Naive thymus-derived CD4-positive, alpha-beta T cell (primary cell): ENCODE measurements around the gene SASS6. TPM values are rescaled to one million over a fixed set of nuclear protein-coding genes. Genes with fewer than 3 reads are reported as not detected.

Experiments used
- ATAC-seq: fragments of 150-1000 bp; cut with Tn5 transposase; 2 replicates; pipeline ENCODE4 v1.10.0; 2021; ENCODE audit warnings: mild to moderate bottlenecking, moderate library complexity
- CTCF ChIA-PET: fragments of 350-600 bp; sonication (Branson Sonifier 250); formaldehyde crosslinking; loops from one replicate; lab custom pipeline; 2021; ENCODE audit warnings: antibody characterized with exemption; lab: Charles Lee
- POLR2A ChIA-PET: fragments of 350-600 bp; sonication (Branson Sonifier 250); formaldehyde crosslinking; loops from one replicate; lab custom pipeline; 2021; ENCODE audit warnings: antibody characterized with exemption, inconsistent platforms; lab: Charles Lee
- DNase-seq, 9 donors: peaks; one replicate each; pipeline versions ENCODE4 v3.0.0 to v3.0.0-alpha.2; 2020 to 2022; ENCODE audit warnings: mixed read lengths in 1 of 9
- H3K27ac ChIP-seq: one replicate; pipeline ENCODE4 v1.7.0; 2013; ENCODE audit warnings: mild to moderate bottlenecking, low read depth, low read length, moderate library complexity
- H3K27me3 ChIP-seq, 2 donors: one replicate each; pipeline ENCODE4 v1.7.0; 2013; ENCODE audit warnings: low read length in 2 of 2, mild to moderate bottlenecking in 2 of 2, moderate library complexity in 2 of 2; ENCODE audit not compliant: control insufficient read depth in 2 of 2, insufficient read depth in 2 of 2
- H3K36me3 ChIP-seq, 3 experiments: 1 replicate in 2 of 3; 2 replicates in 1 of 3; pipeline ENCODE4 v1.7.0; 2013; ENCODE audit warnings: low read length in 3 of 3, mild to moderate bottlenecking in 3 of 3, moderate library complexity in 1 of 3; ENCODE audit not compliant: insufficient read depth in 3 of 3, control insufficient read depth in 2 of 3
- H3K4me1 ChIP-seq, 2 donors: one replicate each; pipeline ENCODE4 v1.7.0; 2013; ENCODE audit warnings: low read length in 2 of 2, mild to moderate bottlenecking in 2 of 2, moderate library complexity in 1 of 2; ENCODE audit not compliant: control insufficient read depth in 2 of 2, insufficient read depth in 2 of 2
- H3K4me3 ChIP-seq: 2 replicates; pipeline ENCODE4 v1.7.0; 2013; ENCODE audit warnings: mild to moderate bottlenecking, low read length
- H3K9me3 ChIP-seq, 3 experiments: 1 replicate in 2 of 3; 2 replicates in 1 of 3; pipeline ENCODE4 v1.7.0; 2013; ENCODE audit warnings: low read length in 3 of 3; ENCODE audit not compliant: control insufficient read depth in 2 of 3
- H3K27ac Mint-ChIP-seq, 9 donors: one replicate each; pipeline ENCODE4 v1.8.0; 2020 to 2022; ENCODE audit warnings: mixed read lengths in 9 of 9, mild to moderate bottlenecking in 8 of 9, moderate library complexity in 5 of 9, inconsistent platforms in 2 of 9
- H3K27me3 Mint-ChIP-seq, 5 donors: one replicate each; pipeline ENCODE4 v1.8.0; 2021 to 2022; ENCODE audit warnings: mixed read lengths in 5 of 5, mild to moderate bottlenecking in 1 of 5
- H3K36me3 Mint-ChIP-seq, 5 donors: one replicate each; pipeline ENCODE4 v1.8.0; 2020 to 2022; ENCODE audit warnings: mixed read lengths in 5 of 5, mild to moderate bottlenecking in 3 of 5, inconsistent platforms in 1 of 5
- H3K4me1 Mint-ChIP-seq, 7 donors: one replicate each; pipeline ENCODE4 v1.8.0; 2020 to 2022; ENCODE audit warnings: mixed read lengths in 7 of 7, mild to moderate bottlenecking in 3 of 7, inconsistent platforms in 1 of 7
- H3K4me3 Mint-ChIP-seq, 10 donors: one replicate each; pipeline ENCODE4 v1.8.0; 2020 to 2022; ENCODE audit warnings: mild to moderate bottlenecking in 10 of 10, mixed read lengths in 10 of 10, moderate library complexity in 6 of 10, inconsistent platforms in 2 of 10
- H3K9me3 Mint-ChIP-seq, 11 donors: one replicate each; pipeline ENCODE4 v1.8.0; 2020 to 2022; ENCODE audit warnings: mixed read lengths in 11 of 11, mild to moderate bottlenecking in 4 of 11, inconsistent platforms in 1 of 11, moderate library complexity in 1 of 11
- intact Hi-C, 2 donors: fragments of 100-400 bp; cut with micrococcal nuclease; formaldehyde crosslinking; loops; one replicate each; pipeline ENCODE4 v1.15.1; 2023
- polyA plus RNA-seq, 2 donors: library from polyadenylated mRNA; unstranded; fragments of 300-500 nt; fragmentation: Illumina TruSeq; gene quantifications; one replicate each; pipeline ENCODE4 v1.2.3, GENCODE V29; 2021
- total RNA-seq, 6 experiments: library from RNA in 5 of 6; stranded (reverse) in 5 of 6; gene quantifications; 1 replicate in 5 of 6; 2 replicates in 1 of 6; pipeline ENCODE4 v1.2.3 and lab custom pipeline; 2021 to 2026

Gene SASS6
- total and polyA plus RNA-seq, 7 experiments from 2014 or later, result 1.5 to 11.6 (median 3.0) TPM

DNA sequence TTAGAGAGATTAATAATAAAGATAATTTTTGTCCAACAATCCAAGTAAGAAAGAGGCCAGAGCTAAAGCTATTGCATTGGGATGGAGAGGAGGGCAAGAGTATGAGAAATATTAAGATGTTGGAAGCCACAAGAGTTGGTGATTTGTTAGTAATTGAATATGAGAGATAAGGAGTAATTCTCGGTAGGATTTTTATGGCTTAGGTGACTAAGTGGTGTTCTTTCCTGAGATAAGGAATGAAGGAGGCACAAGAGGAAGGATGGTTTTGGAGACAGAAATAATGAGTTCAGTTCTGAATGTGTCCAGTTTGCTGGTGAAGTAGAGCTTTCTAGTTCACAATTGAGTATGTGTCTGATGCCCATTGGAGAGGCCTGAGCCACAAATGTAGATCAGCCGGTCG, 9.6 kb upstream of the SASS6 start:
- no peaks in the 10 kb centered on the region for H3K9me3 Mint-ChIP-seq
- no peak overlapping the region for H3K27ac ChIP-seq
- CTCF ChIA-PET, result interaction anchor here (0.5 kb wide), 1 partner anchor 170 kb away, joined by 4 read pairs; no protein-coding TSS in a partner anchor
- H3K4me3 Mint-ChIP-seq, result no peak overlapping the region
- intact Hi-C loops, result no loop called here
- peaks cover 29 to 76% (median 43%) of the 10 kb centered on the region in 3 experiments for H3K36me3 ChIP-seq
- H3K27me3 Mint-ChIP-seq, result no peaks in the 10 kb centered on the region
- peaks cover 13 to 59% (median 36%) of the 10 kb centered on the region in 5 donors for H3K36me3 Mint-ChIP-seq
- no peaks in the 10 kb centered on the region for H3K9me3 ChIP-seq
- ATAC-seq (no peak), DNase-seq (no peak)
- peaks cover 0 to 16% (median 12%) of the 10 kb centered on the region in 7 donors for H3K4me1 Mint-ChIP-seq
- H3K4me3 ChIP-seq, result no peak overlapping the region
- H3K27ac Mint-ChIP-seq, result peak overlapping the region in 2 of 9 donors; percentile 34 to 56
- no peaks in the 10 kb centered on the region for H3K4me1 ChIP-seq
- POLR2A ChIA-PET, result no interaction called here
- no peaks in the 10 kb centered on the region for H3K27me3 ChIP-seq

DNA sequence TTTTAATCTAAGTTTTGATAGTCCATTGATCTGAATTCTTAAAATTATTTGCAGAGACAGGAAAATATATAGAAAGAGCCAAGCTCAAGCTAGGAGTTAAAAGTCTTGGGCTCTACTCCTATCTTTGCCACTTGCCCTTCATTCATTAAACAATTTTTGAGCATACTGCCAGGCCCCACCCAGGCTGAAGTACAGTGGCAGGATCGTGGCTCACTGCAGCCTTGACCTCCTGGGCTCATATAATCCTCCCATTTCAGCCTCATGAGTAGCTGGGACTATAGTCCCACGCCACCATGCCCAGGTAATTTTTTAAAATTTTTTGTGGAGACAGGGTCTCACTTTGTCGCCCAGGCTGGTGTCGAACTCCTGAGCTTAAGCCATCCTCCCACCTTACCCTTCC, 8.5 kb upstream of the SASS6 start:
- ATAC-seq (no peak), DNase-seq (no peak)
- POLR2A ChIA-PET, result no interaction called here
- Histone ChIP-seq H3K27ac (no peak overlapping the region), H3K36me3 (peaks cover 29 to 73% (median 48%) of the 10 kb centered on the region in 3 experiments), H3K4me3 (no peak overlapping the region), H3K9me3 (no peaks in the 10 kb centered on the region), H3K4me1 (no peaks in the 10 kb centered on the region), H3K27me3 (no peaks in the 10 kb centered on the region)
- peaks cover 0 to 17% (median 12%) of the 10 kb centered on the region in 7 donors for H3K4me1 Mint-ChIP-seq
- CTCF ChIA-PET, result no interaction called here
- H3K9me3 Mint-ChIP-seq, result no peaks in the 10 kb centered on the region
- peak overlapping the region in 2 of 9 donors; percentile 10 to 24 for H3K27ac Mint-ChIP-seq
- intact Hi-C loops, result no loop called here
- H3K36me3 Mint-ChIP-seq, result peaks cover 13 to 56% (median 36%) of the 10 kb centered on the region in 5 donors
- H3K4me3 Mint-ChIP-seq, result no peak overlapping the region
- no peaks in the 10 kb centered on the region for H3K27me3 Mint-ChIP-seq

DNA sequence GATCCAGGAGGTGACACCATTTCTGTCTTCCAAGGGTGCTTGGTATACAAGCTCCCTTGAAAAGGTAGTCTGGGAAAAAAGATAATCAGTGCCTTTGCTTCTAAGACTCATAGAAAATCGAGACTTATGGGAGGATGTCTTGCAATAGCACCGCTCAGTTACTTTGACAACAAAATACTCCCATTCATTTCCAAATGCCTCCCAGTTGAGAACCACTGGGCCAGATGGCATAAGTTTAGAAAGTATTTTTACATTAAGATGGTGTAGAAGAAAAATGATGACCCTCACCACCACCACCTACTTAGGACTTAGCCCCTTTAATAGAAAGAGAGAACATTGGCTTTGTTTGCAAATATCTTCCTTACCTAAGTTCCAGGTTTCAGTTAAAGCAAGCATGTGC, 4.9 kb upstream of the SASS6 start:
- Histone ChIP-seq H3K4me1 (peaks cover 0 to 5% of the 10 kb centered on the region in 2 donors), H3K27me3 (no peaks in the 10 kb centered on the region), H3K36me3 (peaks cover 15 to 47% (median 44%) of the 10 kb centered on the region in 3 experiments), H3K4me3 (no peak overlapping the region), H3K9me3 (no peaks in the 10 kb centered on the region), H3K27ac (no peak overlapping the region)
- Mint-ChIP-seq H3K9me3 (peaks cover 0 to 5% (median 0%) of the 10 kb centered on the region in 11 donors), H3K4me3 (no peak overlapping the region), H3K27me3 (no peaks in the 10 kb centered on the region), H3K27ac (no peak overlapping the region), H3K4me1 (peaks cover 7 to 48% (median 39%) of the 10 kb centered on the region in 7 donors), H3K36me3 (peaks cover 12 to 32% (median 22%) of the 10 kb centered on the region in 5 donors)
- intact Hi-C loops, result loop anchor here (10.0 kb wide), 3 partner anchors 333 to 727 kb away; partner anchors contain the start of gene GPR88 (in 1 of the 2)
- no peak for ATAC-seq
- POLR2A ChIA-PET, result interaction anchor here (1.3 kb wide), 1 partner anchor 100 kb away, joined by 3 read pairs; a partner anchor contains a TSS
- no peak for DNase-seq
- CTCF ChIA-PET, result no interaction called here

DNA sequence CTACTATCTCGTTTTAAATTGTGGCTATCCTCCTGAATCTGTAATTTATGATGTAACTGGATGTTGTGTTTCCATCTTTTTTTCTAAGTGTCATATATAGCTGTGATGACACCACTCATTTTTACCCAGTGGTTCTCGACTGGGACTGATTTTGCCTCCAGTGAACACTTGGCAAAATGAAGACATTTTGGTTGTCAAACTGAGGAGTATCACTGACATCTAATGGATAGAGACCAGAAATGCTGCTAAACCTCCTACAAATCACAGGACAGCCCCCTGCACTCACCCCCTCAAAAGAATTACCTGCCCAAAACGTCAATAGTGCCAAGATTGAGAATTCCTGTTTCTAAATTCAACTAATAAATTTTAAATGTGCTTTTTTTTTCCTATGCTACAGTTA, 2.1 kb upstream of the SASS6 start:
- Histone ChIP-seq H3K27ac (no peak overlapping the region), H3K4me1 (peaks cover 9 to 15% of the 10 kb centered on the region in 2 donors), H3K36me3 (peaks cover 5 to 23% (median 21%) of the 10 kb centered on the region in 3 experiments), H3K4me3 (no peak overlapping the region), H3K27me3 (no peaks in the 10 kb centered on the region), H3K9me3 (no peaks in the 10 kb centered on the region)
- ChIA-PET POLR2A (interaction anchor here (0.5 kb wide), 1 partner anchor 11 kb away, joined by 3 read pairs; no protein-coding TSS in a partner anchor), CTCF (interaction anchor here (0.6 kb wide), 2 partner anchors 270 to 1385 kb away, joined by 3 to 4 read pairs; no protein-coding TSS in a partner anchor)
- peaks cover 0 to 5% (median 0%) of the 10 kb centered on the region in 11 donors for H3K9me3 Mint-ChIP-seq
- H3K4me1 Mint-ChIP-seq, result peaks cover 7 to 53% (median 38%) of the 10 kb centered on the region in 7 donors
- H3K27ac Mint-ChIP-seq, result peak overlapping the region in 2 of 9 donors; percentile 19 to 37
- H3K4me3 Mint-ChIP-seq, result peak overlapping the region in 8 of 10 donors; percentile 9 to 97 (median 54)
- intact Hi-C loops, result loop anchor here (5.0 to 10.0 kb wide), 5 partner anchors 267 to 730 kb away; partner anchors contain the start of gene GPR88 (in 1 of the 2)
- ATAC-seq, result no peak
- no peak for DNase-seq
- H3K36me3 Mint-ChIP-seq, result peaks cover 0 to 17% (median 13%) of the 10 kb centered on the region in 5 donors
- H3K27me3 Mint-ChIP-seq, result no peaks in the 10 kb centered on the region

DNA sequence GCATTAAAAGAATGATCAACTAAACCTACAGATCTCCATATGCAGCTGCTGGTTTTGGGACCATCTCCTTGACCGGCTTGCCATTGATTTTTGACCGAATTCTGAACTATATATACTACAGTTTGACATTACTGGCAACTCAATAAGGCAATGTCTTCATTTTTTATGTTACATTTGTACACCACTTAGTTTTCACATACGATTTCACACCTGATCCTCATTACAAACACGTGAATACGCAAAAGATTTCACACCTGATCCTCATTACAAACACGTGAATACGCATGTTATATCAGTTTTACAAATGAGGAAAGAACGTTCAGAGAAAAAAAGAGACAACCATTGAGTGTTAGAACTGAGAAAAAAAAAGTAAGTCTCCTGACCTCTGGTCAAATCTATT, 1.1 kb downstream of the SASS6 start:
- intact Hi-C loops, result loop anchor here (1.0 to 10.0 kb wide), 9 partner anchors 93 to 733 kb away; partner anchors contain the start of gene GPR88 (in 1 of the 2)
- Histone ChIP-seq H3K4me3 (peak overlapping the region; percentile 92), H3K27me3 (no peaks in the 10 kb centered on the region), H3K9me3 (no peaks in the 10 kb centered on the region), H3K36me3 (peaks cover 0 to 4% (median 0%) of the 10 kb centered on the region in 3 experiments), H3K4me1 (peaks cover 9 to 15% of the 10 kb centered on the region in 2 donors), H3K27ac (no peak overlapping the region)
- peak overlapping the region; percentile 90 to 99 (median 98) for H3K4me3 Mint-ChIP-seq
- ChIA-PET CTCF (no interaction called here), POLR2A (no interaction called here)
- peaks cover 0 to 5% (median 0%) of the 10 kb centered on the region in 11 donors for H3K9me3 Mint-ChIP-seq
- H3K27me3 Mint-ChIP-seq, result no peaks in the 10 kb centered on the region
- H3K27ac Mint-ChIP-seq, result peak overlapping the region in 4 of 9 donors; percentile 24 to 96 (median 90)
- DNase-seq (no peak), ATAC-seq (no peak)
- peaks cover 0 to 3% (median 0%) of the 10 kb centered on the region in 5 donors for H3K36me3 Mint-ChIP-seq
- H3K4me1 Mint-ChIP-seq, result peaks cover 7 to 51% (median 41%) of the 10 kb centered on the region in 7 donors

DNA sequence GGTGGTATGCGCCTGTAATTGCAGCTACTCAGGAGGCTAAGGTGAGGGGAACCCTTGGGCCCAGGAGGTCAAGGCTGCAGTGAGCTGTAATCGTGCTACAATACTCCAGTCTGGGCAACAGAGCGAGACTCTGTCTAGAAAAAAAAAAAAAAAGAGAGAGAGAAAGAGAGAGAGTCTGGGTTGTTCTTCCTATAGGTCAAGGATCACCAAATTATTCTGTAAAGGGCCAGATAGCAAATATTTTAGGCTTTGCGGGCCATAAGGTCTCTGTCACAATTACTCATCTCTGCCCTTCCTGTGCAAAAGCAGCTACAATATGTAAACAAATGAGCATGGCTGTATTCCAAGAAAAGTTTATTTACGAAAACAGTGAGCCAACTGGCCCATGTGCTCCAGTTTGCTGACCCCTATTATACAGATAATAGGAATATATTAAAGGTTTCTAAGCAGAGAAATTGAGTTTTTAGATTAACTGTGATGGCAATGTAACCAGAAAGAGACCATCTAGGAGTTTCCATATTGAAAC, 2.1 kb downstream of the SASS6 start:
- H3K27me3 Mint-ChIP-seq, result no peaks in the 10 kb centered on the region
- no peak for ATAC-seq
- intact Hi-C loops, result loop anchor here (5.0 to 10.0 kb wide), 5 partner anchors 272 to 734 kb away; partner anchors contain the start of gene GPR88 (in 1 of the 2)
- H3K4me3 Mint-ChIP-seq, result peak overlapping the region in 1 of 10 donors; percentile 48
- Histone ChIP-seq H3K4me1 (peaks cover 9 to 15% of the 10 kb centered on the region in 2 donors), H3K4me3 (no peak overlapping the region), H3K27ac (no peak overlapping the region), H3K27me3 (no peaks in the 10 kb centered on the region), H3K36me3 (peaks cover 0 to 4% (median 0%) of the 10 kb centered on the region in 3 experiments), H3K9me3 (no peaks in the 10 kb centered on the region)
- H3K4me1 Mint-ChIP-seq, result peaks cover 7 to 46% (median 41%) of the 10 kb centered on the region in 7 donors
- DNase-seq, result no peak
- ChIA-PET CTCF (no interaction called here), POLR2A (no interaction called here)
- peaks cover 0 to 5% (median 0%) of the 10 kb centered on the region in 11 donors for H3K9me3 Mint-ChIP-seq
- peak overlapping the region in 1 of 9 donors; percentile 20 for H3K27ac Mint-ChIP-seq
- peaks cover 0 to 7% (median 3%) of the 10 kb centered on the region in 5 donors for H3K36me3 Mint-ChIP-seq
